ENCODE results near the gene INPP5D.

GRCh38 chr2:233244818-233245217 is 184.7 kb downstream of the INPP5D start:
- TF ChIP-seq POLR2AphosphoS5 (IDR thresholded peaks at IDR 0.05; ENCODE audit: low read depth, low read length), result no peak
- TF ChIP-seq TAF1 (IDR thresholded peaks at IDR 0.05; ENCODE audit: borderline replicate concordance, low read depth, low read length), result no peak
- no peak for TF ChIP-seq POLR2A (IDR thresholded peaks at IDR 0.05; ENCODE audit: low read depth, low read length)
